OCI-LY1 (cell line): ENCODE measurements around the gene PTAR1.

Experiments
- H2AFZ ChIP-seq: fragments of 200-600 bp; sonication (generic), shearing (Covaris generic); 2 replicates; pipeline ENCODE4 v1.6.0; 2014; ENCODE audit warnings: antibody characterized with exemption, mild to moderate bottlenecking, low read length
- H3F3A ChIP-seq: fragments of 200-600 bp; sonication (generic), shearing (Covaris generic); 2 replicates; pipeline ENCODE4 v1.6.0; 2014; ENCODE audit warnings: mild to moderate bottlenecking, antibody characterized with exemption, low read length, moderate library complexity; ENCODE audit not compliant: insufficient read depth
- H3K27ac ChIP-seq: fragments of 200-600 bp; sonication (generic); 2 replicates; pipeline ENCODE4 v1.5.1; 2014; ENCODE audit warnings: low read length, mixed run types, mild to moderate bottlenecking, low read depth; ENCODE audit not compliant: poor library complexity, severe bottlenecking
- H3K27me3 ChIP-seq: fragments of 200-600 bp; sonication (generic); 2 replicates; pipeline ENCODE4 v1.6.0; 2014; ENCODE audit warnings: antibody characterized with exemption, mild to moderate bottlenecking, low read length, moderate library complexity; ENCODE audit not compliant: insufficient read depth
- H3K36me3 ChIP-seq: fragments of 200-600 bp; sonication (generic); 2 replicates; pipeline ENCODE4 v1.6.1; 2014; ENCODE audit warnings: mild to moderate bottlenecking, antibody characterized with exemption, low read length, moderate library complexity, mixed read lengths; ENCODE audit not compliant: insufficient read depth
- H3K4me1 ChIP-seq: fragments of 200-600 bp; sonication (generic); 2 replicates; pipeline ENCODE4 v1.5.1; 2014; ENCODE audit warnings: mild to moderate bottlenecking, low read length, moderate library complexity; ENCODE audit not compliant: insufficient read depth, severe bottlenecking
- H3K4me2 ChIP-seq: fragments of 200-600 bp; sonication (generic), shearing (Covaris generic); 2 replicates; pipeline ENCODE4 v1.6.1; 2014; ENCODE audit warnings: low read length
- H3K4me3 ChIP-seq: fragments of 200-600 bp; sonication (generic); 2 replicates; pipeline ENCODE4 v1.5.1; 2014; ENCODE audit warnings: low read length, low read depth, mild to moderate bottlenecking, mixed read lengths; ENCODE audit not compliant: poor library complexity, severe bottlenecking
- H3K79me2 ChIP-seq: fragments of 200-600 bp; shearing (Covaris generic); 2 replicates; pipeline ENCODE4 v1.6.1; 2016; ENCODE audit warnings: mixed run types, low read length, mixed read lengths; ENCODE audit not compliant: insufficient read depth
- H3K9ac ChIP-seq: fragments of 200-600 bp; sonication (generic), shearing (Covaris generic); 2 replicates; pipeline ENCODE4 v1.6.1; 2014; ENCODE audit warnings: mild to moderate bottlenecking, low read length, mixed read lengths
- H3K9me2 ChIP-seq: fragments of 200-600 bp; sonication (generic), shearing (Covaris generic); 2 replicates; pipeline ENCODE4 v1.6.1; 2014; ENCODE audit warnings: low read depth, mild to moderate bottlenecking, low read length, mixed read lengths
- H3K9me3 ChIP-seq: fragments of 200-600 bp; shearing (Covaris generic); 2 replicates; pipeline ENCODE4 v1.6.1; 2014; ENCODE audit warnings: low read length, mixed read lengths
- H4K20me1 ChIP-seq: fragments of 200-600 bp; sonication (generic), shearing (Covaris generic); 2 replicates; pipeline ENCODE4 v1.6.0; 2016; ENCODE audit warnings: mild to moderate bottlenecking, low read length; ENCODE audit not compliant: insufficient read depth
- EZH2 ChIP-seq: fragments of 200-600 bp; sonication (generic), shearing (Covaris generic); IDR thresholded peaks from 2 replicates; pipeline ENCODE4 v1.8.0; 2017; ENCODE audit warnings: borderline replicate concordance, mixed run types, mild to moderate bottlenecking, antibody characterized with exemption, low read length, moderate library complexity, mixed read lengths
- TF ChIP-seq, protein P1 (sequence below): fragments of 200-600 bp; sonication (generic), shearing (Covaris generic); IDR thresholded peaks from 2 replicates; pipeline ENCODE4 v1.5.1; 2017; ENCODE audit warnings: mild to moderate bottlenecking, antibody characterized with exemption, low read length, moderate library complexity, mixed read lengths

The PTAR1 gene

GRCh38 chr9:69798744-69799143, 38.9 kb upstream of the PTAR1 start:
- H3K9me3 ChIP-seq, result no peaks in the 10 kb centered on the region
- H2AFZ ChIP-seq, result no peak overlapping the region
- no peaks in the 10 kb centered on the region for H3K27me3 ChIP-seq
- no peak overlapping the region for H3K4me2 ChIP-seq
- H4K20me1 ChIP-seq, result no peaks in the 10 kb centered on the region
- H3K9ac ChIP-seq, result no peak overlapping the region
- TF ChIP-seq EZH2, result no peak
- TF ChIP-seq, protein P1, sequence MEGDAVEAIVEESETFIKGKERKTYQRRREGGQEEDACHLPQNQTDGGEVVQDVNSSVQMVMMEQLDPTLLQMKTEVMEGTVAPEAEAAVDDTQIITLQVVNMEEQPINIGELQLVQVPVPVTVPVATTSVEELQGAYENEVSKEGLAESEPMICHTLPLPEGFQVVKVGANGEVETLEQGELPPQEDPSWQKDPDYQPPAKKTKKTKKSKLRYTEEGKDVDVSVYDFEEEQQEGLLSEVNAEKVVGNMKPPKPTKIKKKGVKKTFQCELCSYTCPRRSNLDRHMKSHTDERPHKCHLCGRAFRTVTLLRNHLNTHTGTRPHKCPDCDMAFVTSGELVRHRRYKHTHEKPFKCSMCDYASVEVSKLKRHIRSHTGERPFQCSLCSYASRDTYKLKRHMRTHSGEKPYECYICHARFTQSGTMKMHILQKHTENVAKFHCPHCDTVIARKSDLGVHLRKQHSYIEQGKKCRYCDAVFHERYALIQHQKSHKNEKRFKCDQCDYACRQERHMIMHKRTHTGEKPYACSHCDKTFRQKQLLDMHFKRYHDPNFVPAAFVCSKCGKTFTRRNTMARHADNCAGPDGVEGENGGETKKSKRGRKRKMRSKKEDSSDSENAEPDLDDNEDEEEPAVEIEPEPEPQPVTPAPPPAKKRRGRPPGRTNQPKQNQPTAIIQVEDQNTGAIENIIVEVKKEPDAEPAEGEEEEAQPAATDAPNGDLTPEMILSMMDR, result no peak
- H3K9me2 ChIP-seq, result no peaks in the 10 kb centered on the region
- H3K36me3 ChIP-seq, result no peaks in the 10 kb centered on the region
- H3K4me3 ChIP-seq, result no peak overlapping the region
- H3K4me1 ChIP-seq, result no peaks in the 10 kb centered on the region
- H3K79me2 ChIP-seq, result no peaks in the 10 kb centered on the region
- no peaks in the 10 kb centered on the region for H3F3A ChIP-seq
- no peak overlapping the region for H3K27ac ChIP-seq

GRCh38 chr9:69797675-69798074, 37.9 kb upstream of the PTAR1 start:
- H3K36me3 ChIP-seq, result no peaks in the 10 kb centered on the region
- H3K79me2 ChIP-seq, result no peaks in the 10 kb centered on the region
- no peaks in the 10 kb centered on the region for H3K9me2 ChIP-seq
- no peaks in the 10 kb centered on the region for H3K27me3 ChIP-seq
- H3K4me1 ChIP-seq, result no peaks in the 10 kb centered on the region
- no peaks in the 10 kb centered on the region for H4K20me1 ChIP-seq
- no peak overlapping the region for H3K27ac ChIP-seq
- H3K4me2 ChIP-seq, result no peak overlapping the region
- H3K9ac ChIP-seq, result no peak overlapping the region
- H3F3A ChIP-seq, result no peaks in the 10 kb centered on the region
- no peak for TF ChIP-seq EZH2
- TF ChIP-seq, protein P1, result no peak
- H3K4me3 ChIP-seq, result no peak overlapping the region
- H3K9me3 ChIP-seq, result no peaks in the 10 kb centered on the region
- no peak overlapping the region for H2AFZ ChIP-seq

DNA sequence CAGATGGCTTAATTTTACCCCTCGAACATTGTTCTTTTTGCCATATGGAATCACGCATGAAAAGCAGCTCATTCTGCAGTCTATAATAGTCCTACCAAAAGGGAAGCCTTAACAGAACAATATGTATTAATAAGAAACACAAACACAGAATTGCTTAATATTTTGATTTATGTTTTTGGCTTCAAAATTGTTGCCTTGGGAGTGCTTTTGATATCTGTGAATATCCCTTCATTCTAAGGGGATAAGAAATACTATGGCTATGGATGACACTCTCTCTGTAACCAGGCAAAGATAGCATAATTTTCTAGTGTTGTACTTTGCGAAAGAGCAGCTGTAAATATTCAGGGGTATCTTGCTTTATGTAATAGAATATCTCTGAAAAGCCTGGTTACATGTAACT, 34.5 kb upstream of the PTAR1 start:
- H3K9me3 ChIP-seq, result no peaks in the 10 kb centered on the region
- H3K4me3 ChIP-seq, result no peak overlapping the region
- H3K4me1 ChIP-seq, result no peaks in the 10 kb centered on the region
- no peak overlapping the region for H3K9ac ChIP-seq
- H3K36me3 ChIP-seq, result no peaks in the 10 kb centered on the region
- no peaks in the 10 kb centered on the region for H4K20me1 ChIP-seq
- H3K4me2 ChIP-seq, result no peak overlapping the region
- no peak overlapping the region for H2AFZ ChIP-seq
- no peaks in the 10 kb centered on the region for H3K27me3 ChIP-seq
- no peaks in the 10 kb centered on the region for H3F3A ChIP-seq
- no peaks in the 10 kb centered on the region for H3K9me2 ChIP-seq
- H3K27ac ChIP-seq, result no peak overlapping the region
- no peaks in the 10 kb centered on the region for H3K79me2 ChIP-seq
- TF ChIP-seq, protein P1, result no peak
- no peak for TF ChIP-seq EZH2
